B cell (primary cell): ENCODE measurements around the gene C2CD3. TPM values are rescaled to one million over a fixed set of nuclear protein-coding genes. Genes with fewer than 3 reads are reported as not detected.

ENCODE experiments used
- ATAC-seq: fragments of 200-7000 bp; cut with Tn5 transposase; one replicate; pipeline ENCODE4 v1.10.0; 2021; ENCODE audit warnings: low read depth, mild to moderate bottlenecking, moderate number of reproducible peaks, moderate library complexity
- CTCF ChIA-PET: fragments of 350-600 bp; sonication (Branson Sonifier 250); formaldehyde crosslinking; loops from one replicate; lab custom pipeline; 2021; ENCODE audit warnings: antibody characterized with exemption, inconsistent platforms; lab: Charles Lee
- POLR2A ChIA-PET: fragments of 350-600 bp; sonication (Branson Sonifier 250); formaldehyde crosslinking; loops from one replicate; lab custom pipeline; 2021; ENCODE audit warnings: antibody characterized with exemption; lab: Charles Lee
- DNase-seq: peaks from one replicate; pipeline ENCODE4 v3.0.0; 2013
- H2AFZ ChIP-seq: 2 replicates; pipeline ENCODE4 v1.6.1; 2012; ENCODE audit warnings: mild to moderate bottlenecking, low read depth, low read length; ENCODE audit not compliant: insufficient read depth, poor library complexity, severe bottlenecking
- H3K27ac ChIP-seq, 2 donors: 1 replicate in 1 of 2; 2 replicates in 1 of 2; pipeline ENCODE4 v1.5.1; 2012 to 2013; ENCODE audit warnings: low read length in 2 of 2, mild to moderate bottlenecking in 2 of 2, moderate library complexity in 1 of 2
- H3K27me3 ChIP-seq, 4 experiments: fragments of 200-600 bp in 1 of 4; sonication (generic) in 1 of 4; replicated peaks in 1 of 4; 1 replicate in 2 of 4; 2 replicates in 2 of 4; pipeline versions ENCODE4 v1.6.1 to v1.7.0; 2013 to 2016; ENCODE audit warnings: low read length in 3 of 4, mild to moderate bottlenecking in 2 of 4, mixed read lengths in 1 of 4, moderate library complexity in 1 of 4; ENCODE audit not compliant: insufficient read depth in 4 of 4, control insufficient read depth in 3 of 4; ENCODE audit errors: control extremely low read depth in 1 of 4
- H3K36me3 ChIP-seq, 2 experiments: replicated peaks in 1 of 2; 1 replicate in 1 of 2; 2 replicates in 1 of 2; pipeline versions ENCODE4 v1.6.1 to v1.7.1; 2013; ENCODE audit warnings: low read length in 1 of 2; ENCODE audit not compliant: insufficient read depth in 2 of 2, control insufficient read depth in 1 of 2; ENCODE audit errors: control extremely low read depth in 1 of 2, extremely low read depth in 1 of 2
- H3K4me1 ChIP-seq, 2 donors: fragments of 200-600 bp in 1 of 2; sonication (generic) in 1 of 2; 1 replicate in 1 of 2; 2 replicates in 1 of 2; pipeline versions ENCODE4 v1.5.1 to v1.6.1; 2013 to 2017; ENCODE audit warnings: low read length in 2 of 2; ENCODE audit not compliant: control insufficient read depth in 2 of 2, insufficient read depth in 2 of 2
- H3K4me2 ChIP-seq: replicated peaks from 2 replicates; pipeline ENCODE3; 2012; ENCODE audit warnings: mild to moderate bottlenecking, low read depth, low read length; ENCODE audit not compliant: poor library complexity, severe bottlenecking
- H3K4me3 ChIP-seq, 5 experiments: fragments of 200-600 bp in 1 of 5; sonication (generic) in 1 of 5; 1 replicate in 3 of 5; 2 replicates in 2 of 5; pipeline versions ENCODE4 v1.5.1 to v1.7.0; 2011 to 2016; ENCODE audit warnings: low read length in 4 of 5, mild to moderate bottlenecking in 4 of 5, low read depth in 2 of 5, control low read depth in 1 of 5, moderate library complexity in 1 of 5; ENCODE audit not compliant: insufficient read depth in 1 of 5; ENCODE audit errors: control extremely low read depth in 1 of 5, extremely low read depth in 1 of 5
- H3K79me2 ChIP-seq: fragments of 200-600 bp; sonication (generic); one replicate; pipeline ENCODE4 v1.6.0; 2016; ENCODE audit warnings: low read length; ENCODE audit not compliant: control insufficient read depth, insufficient read depth
- H3K9ac ChIP-seq: fragments of 200-600 bp; sonication (generic); 2 replicates; pipeline ENCODE4 v1.6.1; 2017; ENCODE audit warnings: mild to moderate bottlenecking, low read length, moderate library complexity
- H3K9me3 ChIP-seq, 3 donors: one replicate each; pipeline versions ENCODE4 v1.6.1 to v1.7.1; 2013; ENCODE audit warnings: low read length in 2 of 3; ENCODE audit not compliant: control insufficient read depth in 2 of 3, insufficient read depth in 1 of 3; ENCODE audit errors: control extremely low read depth in 1 of 3
- H4K20me1 ChIP-seq: 2 replicates; pipeline ENCODE4 v1.6.0; 2012; ENCODE audit warnings: mild to moderate bottlenecking, low read length; ENCODE audit not compliant: insufficient read depth, control insufficient read depth, poor library complexity, severe bottlenecking
- H3K27ac Mint-ChIP-seq: one replicate; pipeline ENCODE4 v1.8.0; 2021; ENCODE audit warnings: mixed read lengths
- H3K27me3 Mint-ChIP-seq: one replicate; pipeline ENCODE4 v1.8.0; 2021; ENCODE audit warnings: mixed read lengths
- H3K4me1 Mint-ChIP-seq: one replicate; pipeline ENCODE4 v1.8.0; 2021; ENCODE audit warnings: mixed read lengths
- H3K4me3 Mint-ChIP-seq: one replicate; pipeline ENCODE4 v1.8.0; 2021; ENCODE audit warnings: mixed read lengths
- H3K9me3 Mint-ChIP-seq: one replicate; pipeline ENCODE4 v1.8.0; 2022; ENCODE audit warnings: mixed read lengths; ENCODE audit not compliant: insufficient read depth
- CTCF ChIP-seq: fragments of 200-600 bp; IDR thresholded peaks from one replicate; pipeline ENCODE4 v1.8.0; 2022; ENCODE audit warnings: antibody characterized with exemption, mild to moderate bottlenecking
- EZH2 ChIP-seq: IDR thresholded peaks from 2 replicates; pipeline ENCODE4 v1.6.1; 2012; ENCODE audit warnings: borderline replicate concordance, low read depth, mild to moderate bottlenecking, moderate library complexity, low read length; ENCODE audit not compliant: insufficient read depth, poor library complexity, severe bottlenecking
- WGBS: methylation state at CpG from one replicate; pipeline ENCODE4 v1.1.5; 2013; ENCODE audit warnings: missing lambda C conversion rate; ENCODE audit not compliant: insufficient coverage; 5-methylcytosine and 5-hydroxymethylcytosine counted together
- intact Hi-C: fragments of 100-400 bp; cut with micrococcal nuclease; formaldehyde crosslinking; loops from one replicate; pipeline ENCODE4 v1.10.0; 2022
- polyA plus RNA-seq: library from polyadenylated mRNA; depleted of rRNA; stranded (reverse); fragments of >200 nt; gene quantifications from 2 replicates; pipeline ENCODE4 v1.2.3, GENCODE V29; 2012
- total RNA-seq, 2 donors: library from RNA; stranded (reverse); fragments of 120-200 nt in 1 of 2; gene quantifications; 1 replicate in 1 of 2; 2 replicates in 1 of 2; pipeline versions ENCODE4 v1.2.3 to v1.2.4, GENCODE V29; 2013 to 2022

The C2CD3 gene
- total and polyA plus RNA-seq, 2 donors (not counting 1 experiment from before 2014, with no cell fraction given), result 19.8 to 69.0 TPM

- WGBS, result no CpG with 5 or more reads among the region's 2 CpGs
- DNase-seq (no peak), ATAC-seq (no peak)
- Histone ChIP-seq H3K36me3 (peaks cover 1 to 21% of the 10 kb centered on the region in 2 experiments), H3K4me2 (no peak overlapping the region), H3K27me3 (no peaks in the 10 kb centered on the region), H3K9me3 (no peaks in the 10 kb centered on the region), H3K4me1 (no peaks in the 10 kb centered on the region), H2AFZ (no peak overlapping the region), H3K27ac (no peak overlapping the region), H3K9ac (no peak overlapping the region), H3K79me2 (no peaks in the 10 kb centered on the region), H4K20me1 (no peaks in the 10 kb centered on the region), H3K4me3 (no peak overlapping the region)
- ChIA-PET POLR2A (no interaction called here), CTCF (no interaction called here)
- no peak for TF ChIP-seq CTCF
- no peak for TF ChIP-seq EZH2
- peaks cover 2% of the 10 kb centered on the region for H3K9me3 Mint-ChIP-seq
- intact Hi-C loops, result no loop called here
- H3K4me3 Mint-ChIP-seq, result no peak overlapping the region
- H3K27me3 Mint-ChIP-seq, result no peaks in the 10 kb centered on the region
- H3K27ac Mint-ChIP-seq, result no peak overlapping the region
- no peaks in the 10 kb centered on the region for H3K4me1 Mint-ChIP-seq
Observed at GRCh38 chr11:74112877-74113276, 57.9 kb downstream of the C2CD3 start.

GRCh38 chr11:74106124-74106523 is 64.7 kb downstream of the C2CD3 start:
- Histone ChIP-seq H3K36me3 (peaks cover 4 to 38% of the 10 kb centered on the region in 2 experiments), H3K4me3 (no peak overlapping the region), H3K27me3 (no peaks in the 10 kb centered on the region), H3K9ac (no peak overlapping the region), H3K79me2 (no peaks in the 10 kb centered on the region), H3K9me3 (no peaks in the 10 kb centered on the region), H3K4me1 (no peaks in the 10 kb centered on the region), H3K4me2 (no peak overlapping the region), H4K20me1 (no peaks in the 10 kb centered on the region), H2AFZ (no peak overlapping the region), H3K27ac (no peak overlapping the region)
- DNase-seq (no peak), ATAC-seq (no peak)
- H3K4me1 Mint-ChIP-seq, result no peaks in the 10 kb centered on the region
- POLR2A ChIA-PET, result no interaction called here
- intact Hi-C loops, result no loop called here
- no peaks in the 10 kb centered on the region for H3K27me3 Mint-ChIP-seq
- WGBS, result 100% methylated on average over 1 of the region's 1 CpG
- no peaks in the 10 kb centered on the region for H3K9me3 Mint-ChIP-seq
- H3K27ac Mint-ChIP-seq, result no peak overlapping the region
- H3K4me3 Mint-ChIP-seq, result no peak overlapping the region
- no peak for TF ChIP-seq EZH2
- no peak for TF ChIP-seq CTCF
- CTCF ChIA-PET, result no interaction called here
